D341Med (cell line): ENCODE data around the gene ITGA11.

Experiments
- DNase-seq: peaks from one replicate; pipeline ENCODE4 v3.0.0; 2012; ENCODE audit warnings: low spot score

Gene ITGA11

DNA sequence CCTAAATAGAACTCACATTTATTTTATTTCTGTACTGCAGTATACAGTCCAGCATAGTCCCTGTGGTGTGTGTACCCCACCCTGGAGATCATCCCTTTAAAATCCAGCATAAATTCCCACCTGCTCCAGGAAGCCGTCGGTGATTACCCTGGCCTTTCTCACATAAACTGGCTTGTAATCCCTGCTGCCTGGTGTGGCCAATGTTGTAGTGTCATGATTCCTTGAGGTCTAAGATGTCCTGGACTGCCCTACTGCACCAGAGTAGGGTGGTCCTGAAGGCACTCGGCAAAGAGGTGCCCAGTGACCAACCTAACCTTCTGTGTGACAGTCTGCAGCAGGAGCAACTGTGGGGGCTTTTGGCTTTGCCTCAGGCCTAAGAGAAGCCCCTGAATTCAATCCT is 58.9 kb downstream of the ITGA11 start:
- DNase-seq, result no peak

DNA sequence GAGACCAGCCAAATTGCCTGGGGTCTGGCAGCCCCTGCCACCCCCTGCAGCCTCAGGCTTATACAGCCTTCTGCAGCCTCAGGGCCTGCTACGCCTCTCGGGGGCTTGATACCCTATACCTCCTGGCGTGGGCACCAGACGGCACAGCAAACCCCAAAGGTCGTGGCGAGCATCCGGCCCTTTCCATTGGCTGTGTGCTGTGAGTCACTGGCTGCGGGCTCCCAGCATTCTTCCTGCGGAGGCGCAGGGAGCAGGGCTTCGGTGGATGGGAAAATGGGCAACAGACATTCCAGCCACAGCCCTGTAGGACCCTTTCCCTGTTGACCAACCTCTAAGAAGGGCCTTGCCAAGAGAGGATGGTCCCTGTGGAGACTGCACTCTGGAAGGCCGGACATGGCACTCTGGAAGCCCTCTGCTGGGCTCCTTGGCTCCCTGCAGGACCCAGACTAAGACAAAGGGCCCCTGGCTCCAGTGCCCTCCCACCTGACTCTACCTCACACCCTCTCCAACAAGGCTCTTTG is 59.6 kb downstream of the ITGA11 start:
- DNase-seq, result peak; percentile 52

DNA sequence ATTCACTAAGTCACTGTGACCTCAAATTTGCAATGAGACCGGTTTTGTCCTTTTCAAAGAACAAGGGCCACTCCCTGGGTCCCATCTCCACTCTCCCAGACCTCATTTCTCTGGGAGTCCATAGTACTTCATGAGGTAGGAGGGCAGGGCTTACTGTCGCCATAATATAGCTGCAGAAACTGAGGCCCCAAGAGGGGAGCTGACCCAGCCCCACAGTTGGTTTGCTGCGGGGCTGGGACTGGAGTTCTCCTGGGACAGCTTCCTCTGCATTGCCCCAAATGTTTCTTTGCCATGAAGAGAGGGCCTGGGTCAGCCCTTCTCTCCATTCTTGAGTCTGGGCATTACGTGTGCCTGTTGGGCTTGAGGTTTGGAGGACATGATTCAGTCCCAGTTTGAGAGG is 60.1 kb downstream of the ITGA11 start:
- DNase-seq, result no peak

DNA sequence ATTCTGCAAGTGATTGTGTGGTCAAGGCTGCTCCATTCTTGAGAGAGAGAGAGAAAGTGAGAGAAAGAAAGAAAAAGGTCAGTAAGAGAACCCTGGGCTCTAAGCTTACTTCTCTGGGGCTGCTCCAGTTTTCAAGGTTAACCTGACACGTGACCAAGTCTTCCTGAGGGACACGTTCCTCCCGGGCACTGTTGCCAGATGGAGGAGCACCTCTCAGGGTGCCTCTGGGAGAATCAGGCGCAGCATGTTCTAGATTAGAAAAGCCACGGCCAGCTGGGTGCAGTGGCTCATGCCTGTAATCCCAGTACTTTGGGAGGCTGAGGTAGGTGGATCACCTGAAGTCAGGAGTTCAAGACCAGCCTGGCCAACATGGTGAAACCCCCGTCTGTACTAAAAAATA is 60.8 kb downstream of the ITGA11 start:
- peak; percentile 65 for DNase-seq

DNA sequence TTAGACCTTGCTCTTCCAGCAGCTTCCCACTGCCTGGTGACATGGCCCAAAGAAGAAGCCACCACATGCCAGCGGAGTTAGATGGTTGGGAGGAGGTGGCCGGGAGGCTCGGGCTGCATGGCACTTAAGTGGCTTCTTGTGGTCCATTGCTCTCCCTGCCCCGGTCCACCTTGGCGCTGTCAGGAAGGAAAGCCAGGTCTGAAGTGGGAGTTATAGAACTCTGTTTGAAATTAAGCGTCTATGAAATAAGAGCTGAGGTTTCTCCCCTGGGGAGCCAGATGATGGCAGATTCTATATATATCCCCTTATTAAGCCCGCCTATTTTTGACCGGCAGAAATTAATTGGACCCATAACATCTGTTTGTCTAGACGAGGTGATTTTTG is 61.2 kb downstream of the ITGA11 start:
- no peak for DNase-seq

DNA sequence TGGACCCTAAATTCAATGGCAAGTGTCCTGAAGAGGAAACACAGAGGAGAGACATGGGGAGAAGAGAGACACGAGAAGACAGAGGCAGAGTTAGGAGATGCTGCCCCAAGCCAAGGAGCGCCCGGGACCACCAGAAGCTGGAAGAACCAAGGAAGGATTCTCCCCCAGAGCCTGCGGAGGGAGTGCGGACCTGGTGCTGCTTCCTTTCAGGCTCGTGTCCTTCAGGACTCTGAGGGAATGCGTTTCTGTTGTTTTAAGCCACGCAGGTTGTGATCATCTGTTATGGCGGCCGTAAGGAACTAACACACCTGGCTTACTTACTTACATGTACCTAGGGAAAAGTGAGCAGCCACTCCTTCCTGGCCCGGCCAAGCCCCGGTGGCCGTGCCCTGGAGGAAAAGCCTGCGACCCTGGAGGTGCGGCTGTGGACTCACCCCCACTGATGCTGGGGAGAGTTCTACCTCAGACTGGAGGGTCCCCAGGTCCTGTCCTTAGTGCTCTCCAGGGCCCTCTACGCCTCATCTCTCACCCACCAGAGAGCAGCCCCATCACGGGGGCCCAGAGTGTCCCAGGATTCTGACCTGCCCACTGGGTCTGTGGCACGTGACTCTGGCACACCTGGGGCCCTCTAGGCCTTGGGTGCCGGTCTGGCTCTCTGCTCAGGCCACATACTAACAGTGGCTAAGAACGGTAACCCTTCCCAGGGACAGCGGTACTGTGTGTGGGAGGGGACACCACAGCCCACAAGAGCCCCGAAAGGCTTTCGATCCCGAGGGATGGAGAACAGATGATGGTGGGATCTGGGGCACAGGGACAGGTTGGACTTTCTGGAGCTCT is 61.8 kb downstream of the ITGA11 start:
- DNase-seq, result no peak

DNA sequence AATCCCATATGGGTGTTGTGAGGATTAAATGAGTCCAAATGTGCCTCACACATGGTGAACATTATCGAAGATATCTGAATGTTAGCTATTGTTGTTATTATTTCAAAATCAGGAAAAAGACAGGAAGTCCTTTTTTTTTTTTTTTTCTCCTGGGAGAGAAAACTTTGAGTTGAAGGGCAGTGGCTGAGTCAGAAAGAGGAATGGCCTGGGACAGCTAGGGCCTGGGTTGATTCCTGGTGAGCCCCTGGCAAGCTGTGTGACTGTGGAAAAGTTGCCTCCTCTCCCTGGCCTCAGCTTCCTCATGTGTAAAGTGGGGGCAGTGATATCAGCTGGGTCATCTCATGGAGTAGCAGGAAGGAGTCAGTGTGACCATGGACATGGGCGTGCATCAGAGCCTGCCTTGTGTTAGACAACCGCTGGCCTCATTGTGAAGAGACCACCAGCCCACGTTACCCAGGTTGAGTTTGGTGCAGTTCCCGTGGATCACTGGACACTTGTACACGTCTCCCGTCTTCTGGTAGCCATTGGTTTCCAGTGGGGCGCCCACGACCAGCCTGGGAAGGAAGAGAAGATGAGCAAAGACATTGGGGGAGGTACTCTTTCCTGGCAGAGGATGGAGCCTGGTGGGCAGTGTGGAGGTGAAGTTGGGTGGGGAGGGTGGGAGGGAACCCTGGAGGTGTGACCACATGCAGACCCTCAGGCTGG is 63.1 kb downstream of the ITGA11 start:
- no peak for DNase-seq

DNA sequence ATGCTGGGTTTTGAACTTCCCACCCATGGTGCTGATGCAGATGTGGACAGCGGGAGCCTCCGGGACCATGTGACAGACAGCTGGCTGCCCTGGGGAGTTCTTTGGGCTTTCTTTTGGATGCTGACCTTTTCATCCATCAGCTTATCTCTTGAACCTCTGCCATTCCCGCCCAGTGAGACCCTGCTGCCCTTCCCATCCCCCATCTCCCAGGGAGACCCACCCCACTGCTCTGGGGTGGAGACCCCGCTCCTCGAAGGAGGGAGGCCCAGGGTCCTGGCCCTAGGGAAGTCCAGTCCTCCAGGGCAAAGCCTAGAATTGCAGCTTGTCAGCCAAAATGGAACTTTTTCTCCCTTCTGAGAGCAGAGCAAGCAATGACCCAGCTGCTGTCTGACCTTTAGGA is 64.0 kb downstream of the ITGA11 start:
- no peak for DNase-seq

DNA sequence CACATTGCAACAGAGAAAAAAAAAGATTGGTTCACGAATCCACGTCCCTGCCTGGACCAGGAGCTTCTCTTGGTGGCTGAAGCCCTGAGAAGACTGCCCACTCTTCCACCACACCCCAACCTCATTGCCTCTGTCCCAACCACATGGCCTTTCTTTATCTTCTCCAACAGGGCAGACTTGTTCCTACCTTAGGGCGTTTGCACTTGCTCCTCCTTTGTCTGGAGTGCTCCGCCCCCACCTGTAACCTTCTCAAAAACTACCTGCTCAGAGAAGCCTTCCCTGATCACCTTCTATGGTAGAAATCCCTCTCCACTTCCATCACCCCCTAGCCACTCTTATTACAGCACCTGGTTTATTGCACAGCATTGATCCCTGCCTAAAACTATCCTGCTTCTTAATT is 64.7 kb downstream of the ITGA11 start:
- no peak for DNase-seq

DNA sequence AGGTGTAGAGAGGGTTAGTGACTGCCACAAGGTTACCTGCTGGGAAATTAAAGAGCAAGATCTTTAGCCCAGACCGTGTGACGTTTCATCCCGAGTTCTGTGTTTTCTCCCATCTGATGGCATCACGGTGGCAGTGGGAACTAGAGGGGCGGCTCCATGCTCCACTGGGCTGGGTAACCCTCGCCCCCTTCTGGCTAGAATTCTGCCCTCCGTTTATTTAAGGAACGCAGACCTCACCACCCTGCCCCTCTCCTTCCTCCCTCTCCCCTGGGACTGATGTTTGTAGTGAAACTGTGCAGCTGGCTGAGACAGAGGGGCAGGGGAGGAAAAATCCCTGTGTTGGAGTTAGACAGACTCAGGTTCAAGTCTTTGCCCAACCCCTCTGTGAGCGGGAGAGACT is 65.6 kb downstream of the ITGA11 start:
- DNase-seq, result peak; percentile 55

DNA sequence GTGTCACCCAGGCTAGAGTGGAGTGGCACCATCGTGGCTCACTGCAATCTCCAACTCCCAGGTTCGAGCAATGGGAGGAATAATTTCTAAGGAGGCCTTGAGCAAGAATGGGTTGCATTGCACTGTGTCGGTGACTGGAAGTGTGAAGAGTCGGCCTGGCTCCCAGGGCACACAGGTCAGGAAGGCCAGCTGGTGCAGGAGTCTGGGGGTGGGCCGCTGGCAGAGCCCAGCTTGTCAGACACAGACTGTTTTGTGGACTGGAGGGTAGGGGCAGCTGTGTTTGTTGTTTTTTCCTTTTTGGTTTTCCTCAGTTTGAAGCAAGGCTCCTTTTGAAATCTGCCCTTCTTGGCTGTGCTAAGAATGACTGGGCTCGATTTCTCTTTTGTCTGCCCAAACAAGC is 66.2 kb downstream of the ITGA11 start:
- no peak for DNase-seq

DNA sequence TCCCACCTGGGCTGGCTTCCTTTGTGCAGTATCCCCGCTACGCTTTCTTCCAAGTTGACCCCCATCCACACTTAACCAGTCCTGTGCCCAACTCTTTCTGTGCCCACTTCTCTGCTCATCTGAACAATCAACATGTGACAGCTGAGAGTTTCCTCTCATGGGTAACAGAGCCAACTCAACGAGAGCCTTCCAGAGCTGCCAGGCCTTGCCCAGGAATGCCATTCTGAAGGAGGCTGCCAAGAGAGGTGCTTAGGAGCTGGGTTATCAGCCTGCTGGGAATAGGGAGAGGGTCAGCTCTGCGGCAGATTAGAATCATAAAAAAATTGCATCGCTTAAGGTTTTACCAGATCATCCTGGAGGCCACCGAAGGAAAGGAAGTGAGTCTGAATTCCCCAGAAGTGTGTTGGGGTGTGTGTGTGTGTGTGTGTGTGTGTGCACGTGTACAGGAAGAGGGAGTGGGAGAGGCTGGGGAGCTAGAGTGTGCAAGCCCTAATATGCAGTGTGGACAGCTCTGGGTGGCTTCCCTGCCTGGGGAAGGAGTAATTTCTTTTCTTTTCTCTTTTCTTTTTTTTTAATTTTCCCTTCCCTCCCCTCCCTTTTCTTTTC is 66.7 kb downstream of the ITGA11 start:
- no peak for DNase-seq

DNA sequence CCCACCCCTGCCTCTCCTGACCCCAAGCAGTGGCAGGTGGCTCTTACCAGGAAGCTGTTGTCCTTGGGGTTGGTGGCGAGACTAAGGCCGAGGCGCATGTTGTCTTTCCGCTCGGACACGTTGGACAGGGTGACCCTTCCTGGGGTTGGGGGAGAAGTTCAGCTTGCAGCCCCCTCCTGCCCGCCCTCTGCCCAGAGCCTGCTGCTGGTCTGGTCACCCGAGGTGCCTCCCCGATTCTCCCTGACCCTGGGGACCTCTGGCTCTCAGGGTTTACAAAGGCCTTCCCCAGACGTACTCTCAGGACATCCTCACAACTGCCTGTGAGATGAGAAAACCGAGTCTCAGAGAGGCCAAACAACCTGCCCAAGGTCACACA is 67.3 kb downstream of the ITGA11 start:
- DNase-seq, result no peak

DNA sequence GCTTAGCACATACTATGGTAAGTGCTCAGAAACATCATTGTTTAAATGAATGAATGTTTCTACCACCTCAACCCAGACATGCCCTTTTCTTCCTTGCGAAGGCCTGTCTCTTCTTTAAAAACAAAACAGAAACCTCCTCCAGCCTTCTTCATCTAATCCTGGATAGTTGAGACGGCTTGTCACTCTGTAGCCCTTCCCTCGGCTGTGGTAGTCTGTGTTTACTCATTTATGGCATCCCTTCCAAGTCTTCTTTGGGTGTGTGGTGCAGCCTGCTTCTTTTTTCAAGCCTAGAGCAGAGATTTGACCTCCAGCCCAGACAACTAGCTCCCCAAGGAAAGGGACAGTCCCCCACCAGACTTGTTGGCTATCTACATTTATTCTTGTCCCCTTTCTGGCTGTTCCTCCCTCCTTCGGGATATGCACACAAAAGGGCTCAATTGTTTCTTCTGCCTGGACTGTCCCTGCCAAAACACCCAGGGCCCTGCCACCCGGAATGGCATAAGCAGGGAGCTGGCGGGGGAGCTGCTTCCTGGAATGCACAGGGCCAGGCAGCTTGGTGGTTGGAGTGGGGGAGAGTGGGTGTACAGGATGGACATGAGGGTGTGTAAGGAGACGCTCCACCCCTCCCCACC is 67.8 kb downstream of the ITGA11 start:
- DNase-seq, result no peak

DNA sequence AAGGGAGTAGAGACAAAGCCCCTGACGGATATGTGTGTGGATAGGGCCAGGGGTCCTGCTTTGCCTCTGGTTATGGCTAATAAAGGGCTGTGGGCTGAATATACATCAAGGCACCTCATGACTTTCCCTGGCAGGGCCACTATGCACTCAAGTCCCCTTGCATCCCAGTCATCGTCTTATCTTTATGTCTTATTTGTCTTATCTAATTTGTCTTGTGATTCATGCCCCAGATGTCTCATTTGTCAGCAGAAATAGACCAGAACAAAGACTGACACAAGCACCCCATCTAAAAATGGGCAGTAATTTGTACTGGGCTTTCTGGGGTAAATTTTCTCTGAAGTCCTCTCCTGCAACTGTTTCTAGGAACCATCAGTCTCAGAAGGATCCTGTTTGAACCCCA is 68.6 kb downstream of the ITGA11 start:
- DNase-seq, result no peak

DNA sequence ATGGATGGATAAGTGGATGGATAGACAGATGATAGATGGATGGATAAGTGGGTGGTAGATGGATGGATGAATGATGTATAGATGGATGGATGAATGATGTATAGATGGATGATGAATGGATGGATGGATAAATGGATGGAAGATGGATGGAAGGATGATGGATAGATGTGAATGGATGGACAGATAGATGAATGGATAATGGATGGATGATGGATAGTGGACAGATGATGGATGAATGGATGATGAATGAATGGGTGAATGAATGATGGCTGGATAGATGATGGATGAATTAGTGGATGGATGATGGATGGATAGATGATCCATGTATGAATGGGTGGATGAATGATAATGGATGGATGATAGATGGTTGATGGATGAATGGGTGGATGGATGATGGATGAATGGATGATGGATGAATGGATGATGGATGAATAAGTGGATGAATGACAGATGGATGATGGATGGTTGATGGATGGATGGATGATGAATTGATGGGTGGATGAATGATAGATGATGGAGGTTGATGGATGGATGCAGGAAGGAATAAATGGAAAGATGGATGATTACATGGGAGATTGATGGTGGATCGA is 69.3 kb downstream of the ITGA11 start:
- DNase-seq, result no peak

DNA sequence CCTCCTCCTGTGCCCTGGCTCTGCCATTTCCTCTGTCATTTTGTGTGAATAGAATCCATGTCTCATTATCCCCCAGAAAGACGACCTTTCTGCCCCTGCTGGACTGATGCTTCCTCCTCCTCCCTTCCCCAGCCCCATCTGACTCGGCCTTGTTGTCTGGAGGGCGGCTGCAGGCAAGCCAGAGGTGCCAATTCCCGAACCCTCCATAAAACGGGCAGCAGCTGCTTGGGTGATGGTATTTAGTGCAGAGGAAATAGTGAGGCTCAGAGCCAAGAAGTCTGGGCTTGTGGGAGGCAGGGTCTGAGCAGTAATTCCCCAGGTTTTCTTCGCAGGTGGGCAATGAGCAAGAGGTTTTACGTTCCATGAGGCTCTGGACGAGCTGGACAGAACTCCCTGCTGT is 71.2 kb downstream of the ITGA11 start:
- DNase-seq, result no peak

DNA sequence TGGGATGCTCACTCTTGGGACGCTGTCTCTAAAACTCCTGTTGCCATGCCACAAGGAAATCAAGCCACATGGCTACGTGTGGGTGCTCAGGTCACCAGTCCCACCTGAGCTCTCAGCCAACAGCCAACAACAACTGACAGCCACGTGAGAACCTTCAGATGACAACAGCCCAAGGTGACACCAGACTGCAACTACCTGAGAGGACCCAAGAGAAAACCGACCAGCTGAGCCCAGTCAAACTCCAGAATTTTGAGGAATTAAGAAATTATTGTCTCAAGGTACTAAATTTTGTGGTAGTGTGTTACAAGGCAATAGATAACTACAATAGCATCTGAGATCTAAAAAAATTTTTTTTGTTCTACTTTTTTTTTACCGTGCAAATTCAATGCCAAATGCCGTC is 75.2 kb downstream of the ITGA11 start:
- DNase-seq, result no peak

DNA sequence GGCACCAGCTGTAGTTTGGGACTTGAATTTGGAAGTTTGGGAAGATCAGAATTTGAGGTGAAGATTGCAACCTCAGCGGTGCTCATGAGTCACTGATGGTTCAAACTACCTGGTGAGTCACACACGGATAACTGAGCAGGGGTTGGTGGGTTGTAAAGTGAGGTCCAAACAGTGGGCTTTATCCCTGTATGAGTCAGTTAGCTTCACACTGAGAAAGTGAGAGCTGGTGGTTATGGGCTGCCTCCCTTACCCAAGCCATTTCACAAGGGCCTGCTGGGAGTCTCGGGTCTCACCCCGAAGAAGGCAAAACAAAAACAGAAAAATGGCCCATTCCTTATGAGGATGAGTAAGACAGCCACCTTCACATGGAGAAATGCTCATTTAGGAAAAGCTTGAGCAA is 77.0 kb downstream of the ITGA11 start:
- no peak for DNase-seq

DNA sequence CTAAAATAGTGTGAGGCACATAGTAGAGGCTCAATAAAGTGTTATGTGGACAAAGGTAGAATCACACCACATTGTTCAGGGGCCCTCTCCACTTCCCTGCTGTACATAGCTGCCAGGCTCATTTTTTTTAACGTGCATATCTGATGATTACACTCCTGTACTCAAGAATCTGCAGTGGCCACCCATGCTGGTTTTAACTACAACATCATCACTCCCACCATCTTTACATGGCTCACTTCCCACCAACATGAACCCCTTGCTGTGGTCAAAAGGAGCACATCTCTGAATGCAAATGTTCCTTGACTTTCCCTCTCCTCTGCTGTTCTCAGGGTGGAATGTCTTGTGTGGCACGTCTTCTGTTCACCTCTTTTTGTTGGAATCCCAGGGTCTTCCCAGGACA is 77.7 kb downstream of the ITGA11 start:
- DNase-seq, result no peak

DNA sequence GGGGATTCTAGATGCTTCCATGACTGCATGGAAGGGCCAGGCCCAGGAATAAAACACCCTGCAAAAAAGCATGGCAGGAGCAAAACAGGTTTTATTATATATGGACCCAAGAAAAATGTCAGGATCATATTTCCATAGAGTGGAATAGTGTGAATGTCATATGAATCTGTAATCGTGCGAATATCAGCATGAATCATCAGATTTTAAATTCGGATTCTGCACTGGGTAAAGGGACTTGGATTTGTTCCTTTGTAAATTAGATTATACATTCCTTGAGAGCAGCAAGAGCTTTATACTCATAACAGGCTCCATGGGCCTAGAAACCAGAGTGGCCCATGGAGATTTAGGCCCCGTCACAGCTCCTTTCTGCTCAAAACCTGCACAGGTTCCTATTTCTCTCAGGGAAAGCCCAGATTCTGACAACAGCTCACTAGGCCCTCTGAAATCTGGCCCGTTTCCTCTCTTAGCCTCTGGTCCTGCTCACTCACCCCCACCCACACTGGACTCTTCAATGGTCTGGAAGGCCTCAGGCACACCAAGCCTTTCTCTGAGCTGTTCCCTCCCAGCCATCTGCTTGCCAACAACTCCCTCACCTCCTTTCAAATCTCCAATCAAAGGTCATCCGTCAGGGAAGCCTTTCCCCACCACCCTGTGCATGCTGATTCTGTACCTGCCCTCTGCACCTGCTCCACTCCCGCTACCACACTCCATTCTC is 78.4 kb downstream of the ITGA11 start:
- DNase-seq, result no peak
